ENCODE data around the gene KIF1B. TPM values are rescaled to one million over a fixed set of nuclear protein-coding genes. Genes with fewer than 3 reads are reported as not detected.
A peak's percentile ranks its signal among the peaks of the same experiment; 100 is the strongest.
"Not testable (repeated sequence)": the region's sequence is repeated elsewhere in the genome, so short reads cannot be mapped to it uniquely, and the experiment has no call there.

The KIF1B gene
- total RNA-seq, 1 experiment from 2014 or later = 57.7 TPM

DNA sequence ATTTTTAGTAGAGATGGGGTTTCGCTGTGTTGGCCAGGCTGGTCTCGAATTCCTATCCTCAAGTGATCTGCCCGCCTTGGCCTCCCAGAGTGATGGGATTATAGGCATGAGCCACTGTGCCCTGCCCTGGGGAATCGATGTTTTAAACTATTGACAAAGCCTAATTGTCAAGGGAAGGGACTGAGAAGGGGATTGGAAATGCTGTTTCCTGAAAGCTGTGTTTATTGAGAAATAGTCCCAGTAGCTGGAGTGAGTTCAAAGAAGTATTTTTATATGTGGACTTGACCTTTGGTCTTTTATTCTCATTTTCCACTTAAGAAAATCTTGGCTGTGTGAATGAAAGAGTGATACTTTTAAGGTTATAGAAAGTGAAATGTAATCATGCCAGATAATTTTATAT lies 47.5 kb downstream of the KIF1B start:
- Histone ChIP-seq H3K23ac (ENCODE audit: insufficient read length, low read depth, low read length) (no peak overlapping the region), H3K27me3 (ENCODE audit: insufficient read depth, low read length) (no peaks in the 10 kb centered on the region), H3K9ac (ENCODE audit: extremely low read depth, insufficient read length, low read length) (no peak overlapping the region), H2BK5ac (ENCODE audit: insufficient read length, low read length) (no peak overlapping the region), H2BK20ac (ENCODE audit: low read depth, low read length, poor library complexity, severe bottlenecking) (no peak overlapping the region), H3K23me2 (ENCODE audit: insufficient read length, low read depth, low read length, poor library complexity, severe bottlenecking) (no peaks in the 10 kb centered on the region), H3K4ac (ENCODE audit: low read depth, low read length) (no peak overlapping the region), H3K79me1 (ENCODE audit: insufficient read depth, low read depth, low read length, poor library complexity, severe bottlenecking) (peaks cover 3% of the 10 kb centered on the region), H2BK12ac (ENCODE audit: insufficient read length, low read depth, low read length) (no peak overlapping the region), H2BK120ac (ENCODE audit: low read depth, low read length, poor library complexity, severe bottlenecking) (no peak overlapping the region), H3K79me2 (ENCODE audit: insufficient read depth, low read length) (peaks cover 4% of the 10 kb centered on the region; the same call in 1 of the 2 replicates), H4K5ac (ENCODE audit: insufficient read length, low read depth, low read length) (no peak overlapping the region), H3K9me3 (ENCODE audit: control insufficient read depth, low read depth, low read length) (no peaks in the 10 kb centered on the region), H3K4me1 (ENCODE audit: insufficient read depth, low read length) (no peaks in the 10 kb centered on the region), H3K14ac (ENCODE audit: insufficient read depth, low read length) (no peak overlapping the region), H2AFZ (ENCODE audit: low read length) (no peak overlapping the region), H3K18ac (ENCODE audit: insufficient read length, low read depth, low read length) (no peak overlapping the region), H4K8ac (replicated peaks; ENCODE audit: insufficient read length, low read depth, low read length) (no peak overlapping the region), H3K4me2 (ENCODE audit: insufficient read depth, insufficient read length, low read length) (no peak overlapping the region), H3K56ac (ENCODE audit: insufficient read length, low read depth, low read length) (no peak overlapping the region), H4K20me1 (ENCODE audit: control insufficient read depth, insufficient read depth, insufficient read length) (no peaks in the 10 kb centered on the region), H4K91ac (ENCODE audit: insufficient read length, low read depth, low read length) (no peak overlapping the region), H3K27ac (ENCODE audit: insufficient read length, low read depth, low read length) (no peak overlapping the region), H2AK5ac (ENCODE audit: insufficient read length, low read length) (no peak overlapping the region), H2BK15ac (ENCODE audit: low read depth, low read length) (no peak overlapping the region), H3T11ph (ENCODE audit: low read length) (no peak overlapping the region)
- no peaks in the 10 kb centered on the region for H3K27me3 Mint-ChIP-seq (ENCODE audit: low read depth)
- peaks cover 20 to 44% (median 43%) of the 10 kb centered on the region in 3 experiments; a peak in 6 of 7 replicates for H3K36me3 Mint-ChIP-seq (ENCODE audit: insufficient read depth in 1 of 3, low read depth in 3 of 3)
- WGBS (ENCODE audit: extremely low coverage, insufficient read length, low lambda C conversion rate) = no CpG with 5 or more reads among the region's 4 CpGs
- TF ChIP-seq, protein P1, sequence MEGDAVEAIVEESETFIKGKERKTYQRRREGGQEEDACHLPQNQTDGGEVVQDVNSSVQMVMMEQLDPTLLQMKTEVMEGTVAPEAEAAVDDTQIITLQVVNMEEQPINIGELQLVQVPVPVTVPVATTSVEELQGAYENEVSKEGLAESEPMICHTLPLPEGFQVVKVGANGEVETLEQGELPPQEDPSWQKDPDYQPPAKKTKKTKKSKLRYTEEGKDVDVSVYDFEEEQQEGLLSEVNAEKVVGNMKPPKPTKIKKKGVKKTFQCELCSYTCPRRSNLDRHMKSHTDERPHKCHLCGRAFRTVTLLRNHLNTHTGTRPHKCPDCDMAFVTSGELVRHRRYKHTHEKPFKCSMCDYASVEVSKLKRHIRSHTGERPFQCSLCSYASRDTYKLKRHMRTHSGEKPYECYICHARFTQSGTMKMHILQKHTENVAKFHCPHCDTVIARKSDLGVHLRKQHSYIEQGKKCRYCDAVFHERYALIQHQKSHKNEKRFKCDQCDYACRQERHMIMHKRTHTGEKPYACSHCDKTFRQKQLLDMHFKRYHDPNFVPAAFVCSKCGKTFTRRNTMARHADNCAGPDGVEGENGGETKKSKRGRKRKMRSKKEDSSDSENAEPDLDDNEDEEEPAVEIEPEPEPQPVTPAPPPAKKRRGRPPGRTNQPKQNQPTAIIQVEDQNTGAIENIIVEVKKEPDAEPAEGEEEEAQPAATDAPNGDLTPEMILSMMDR (conservative IDR thresholded peaks at IDR 0.05) = no peak
- no peak overlapping the region for H3K4me3 Mint-ChIP-seq
- H3K4me1 Mint-ChIP-seq = no peaks in the 10 kb centered on the region
- H3K27ac Mint-ChIP-seq = peak overlapping the region in 2 of 3 experiments; percentile 34 to 61; a peak in 2 of 7 replicates
- DNase-seq = no peak
- no peaks in the 10 kb centered on the region for H3K9me3 Mint-ChIP-seq

DNA sequence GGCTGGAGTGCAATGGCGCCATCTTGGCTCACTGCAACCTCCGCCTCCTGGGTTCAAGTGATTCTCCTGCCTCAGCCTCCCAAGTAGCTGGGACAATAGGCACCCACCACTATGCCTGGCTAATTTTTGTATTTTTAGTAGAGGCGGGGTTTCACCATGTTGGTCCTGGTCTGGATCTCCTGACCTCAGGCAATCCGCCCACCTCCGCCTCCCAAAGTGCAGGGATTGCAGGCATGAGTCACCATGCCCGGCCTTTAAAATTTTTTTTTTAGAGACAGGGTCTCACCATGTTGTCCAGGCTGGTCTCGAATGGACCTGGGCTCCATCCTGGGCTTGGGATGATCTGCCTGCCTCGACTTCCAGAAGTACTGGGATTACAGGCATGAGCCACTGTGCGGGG lies 49.2 kb downstream of the KIF1B start:
- H3K9ac ChIP-seq (ENCODE audit: extremely low read depth, insufficient read length, low read length); DNase-seq; H3K4ac ChIP-seq (ENCODE audit: low read depth, low read length); H3K23ac ChIP-seq (ENCODE audit: insufficient read length, low read depth, low read length); H3K79me2 ChIP-seq (ENCODE audit: insufficient read depth, low read length); H2BK12ac ChIP-seq (ENCODE audit: insufficient read length, low read depth, low read length); H3K4me3 Mint-ChIP-seq; H3K9me3 Mint-ChIP-seq; H2AFZ ChIP-seq (ENCODE audit: low read length); H3T11ph ChIP-seq (ENCODE audit: low read length); H3K18ac ChIP-seq (ENCODE audit: insufficient read length, low read depth, low read length); H3K27ac Mint-ChIP-seq; H2BK5ac ChIP-seq (ENCODE audit: insufficient read length, low read length); H4K91ac ChIP-seq (ENCODE audit: insufficient read length, low read depth, low read length); H3K14ac ChIP-seq (ENCODE audit: insufficient read depth, low read length); H4K5ac ChIP-seq (ENCODE audit: insufficient read length, low read depth, low read length); H2AK5ac ChIP-seq (ENCODE audit: insufficient read length, low read length); H2BK15ac ChIP-seq (ENCODE audit: low read depth, low read length); H3K79me1 ChIP-seq (ENCODE audit: insufficient read depth, low read depth, low read length, poor library complexity, severe bottlenecking); H3K56ac ChIP-seq (ENCODE audit: insufficient read length, low read depth, low read length); H3K9me3 ChIP-seq (ENCODE audit: control insufficient read depth, low read depth, low read length); H4K20me1 ChIP-seq (ENCODE audit: control insufficient read depth, insufficient read depth, insufficient read length); H4K8ac ChIP-seq (replicated peaks; ENCODE audit: insufficient read length, low read depth, low read length); H3K23me2 ChIP-seq (ENCODE audit: insufficient read length, low read depth, low read length, poor library complexity, severe bottlenecking); H3K27me3 Mint-ChIP-seq (ENCODE audit: low read depth); H2BK120ac ChIP-seq (ENCODE audit: low read depth, low read length, poor library complexity, severe bottlenecking); H3K27ac ChIP-seq (ENCODE audit: insufficient read length, low read depth, low read length); H3K4me1 Mint-ChIP-seq; H3K4me2 ChIP-seq (ENCODE audit: insufficient read depth, insufficient read length, low read length); H2BK20ac ChIP-seq (ENCODE audit: low read depth, low read length, poor library complexity, severe bottlenecking); H3K4me1 ChIP-seq (ENCODE audit: insufficient read depth, low read length); H3K27me3 ChIP-seq (ENCODE audit: insufficient read depth, low read length): not testable (repeated sequence)
- WGBS (ENCODE audit: extremely low coverage, insufficient read length, low lambda C conversion rate) = no CpG with 5 or more reads among the region's 9 CpGs
- peaks cover 26 to 60% (median 58%) of the 10 kb centered on the region in 3 experiments; a peak in 6 of 7 replicates for H3K36me3 Mint-ChIP-seq (ENCODE audit: insufficient read depth in 1 of 3, low read depth in 3 of 3)
